ENCODE results near the gene SLC15A4.

DNA sequence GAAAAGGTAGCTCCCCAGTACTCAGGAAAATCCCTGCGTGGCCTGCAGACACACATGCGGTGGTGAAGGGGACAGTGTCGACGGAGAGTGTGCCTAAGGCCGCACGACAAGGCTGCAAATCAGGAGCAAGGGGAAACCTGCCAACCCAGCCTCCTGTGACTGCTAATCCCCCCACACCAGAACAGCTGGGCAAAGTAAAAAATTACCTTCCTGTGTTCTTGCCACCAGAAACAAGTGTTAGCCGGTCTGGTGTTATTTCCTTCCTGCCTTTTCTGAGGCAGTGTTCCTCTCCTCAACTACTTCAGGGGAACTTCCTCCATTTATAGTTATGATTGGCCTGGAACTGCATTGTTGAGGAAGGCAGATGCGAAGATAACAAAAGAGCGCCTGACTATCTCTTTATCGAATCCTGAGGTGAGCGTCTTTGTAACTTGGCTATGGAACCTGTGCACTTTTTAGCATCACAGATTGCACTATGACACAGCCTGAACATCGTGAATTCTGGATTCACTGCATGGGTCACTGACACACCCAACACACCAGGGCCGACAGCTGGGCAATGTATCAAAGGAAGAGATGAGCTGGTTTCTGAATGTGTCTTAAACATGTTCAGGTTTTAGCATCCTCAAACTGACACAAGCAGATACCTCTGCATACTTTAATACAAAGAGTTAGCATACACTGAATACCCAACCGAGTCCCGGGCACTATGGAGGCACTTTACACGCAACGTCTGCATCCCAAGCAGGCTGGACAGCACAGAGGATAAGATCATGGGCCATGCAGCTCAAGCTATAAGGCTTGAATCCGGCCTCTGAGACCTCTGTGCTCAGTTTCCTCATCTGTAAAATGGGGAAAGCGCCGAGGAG, 28.9 kb downstream of the SLC15A4 start:
- no peak for TF ChIP-seq FOSB (CRISPR knock-in tag; IDR thresholded peaks at IDR 0.05)
- TF ChIP-seq, protein P1, sequence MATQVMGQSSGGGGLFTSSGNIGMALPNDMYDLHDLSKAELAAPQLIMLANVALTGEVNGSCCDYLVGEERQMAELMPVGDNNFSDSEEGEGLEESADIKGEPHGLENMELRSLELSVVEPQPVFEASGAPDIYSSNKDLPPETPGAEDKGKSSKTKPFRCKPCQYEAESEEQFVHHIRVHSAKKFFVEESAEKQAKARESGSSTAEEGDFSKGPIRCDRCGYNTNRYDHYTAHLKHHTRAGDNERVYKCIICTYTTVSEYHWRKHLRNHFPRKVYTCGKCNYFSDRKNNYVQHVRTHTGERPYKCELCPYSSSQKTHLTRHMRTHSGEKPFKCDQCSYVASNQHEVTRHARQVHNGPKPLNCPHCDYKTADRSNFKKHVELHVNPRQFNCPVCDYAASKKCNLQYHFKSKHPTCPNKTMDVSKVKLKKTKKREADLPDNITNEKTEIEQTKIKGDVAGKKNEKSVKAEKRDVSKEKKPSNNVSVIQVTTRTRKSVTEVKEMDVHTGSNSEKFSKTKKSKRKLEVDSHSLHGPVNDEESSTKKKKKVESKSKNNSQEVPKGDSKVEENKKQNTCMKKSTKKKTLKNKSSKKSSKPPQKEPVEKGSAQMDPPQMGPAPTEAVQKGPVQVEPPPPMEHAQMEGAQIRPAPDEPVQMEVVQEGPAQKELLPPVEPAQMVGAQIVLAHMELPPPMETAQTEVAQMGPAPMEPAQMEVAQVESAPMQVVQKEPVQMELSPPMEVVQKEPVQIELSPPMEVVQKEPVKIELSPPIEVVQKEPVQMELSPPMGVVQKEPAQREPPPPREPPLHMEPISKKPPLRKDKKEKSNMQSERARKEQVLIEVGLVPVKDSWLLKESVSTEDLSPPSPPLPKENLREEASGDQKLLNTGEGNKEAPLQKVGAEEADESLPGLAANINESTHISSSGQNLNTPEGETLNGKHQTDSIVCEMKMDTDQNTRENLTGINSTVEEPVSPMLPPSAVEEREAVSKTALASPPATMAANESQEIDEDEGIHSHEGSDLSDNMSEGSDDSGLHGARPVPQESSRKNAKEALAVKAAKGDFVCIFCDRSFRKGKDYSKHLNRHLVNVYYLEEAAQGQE (IDR thresholded peaks at IDR 0.05): no peak
- TF ChIP-seq MYC (IDR thresholded peaks at IDR 0.05; ENCODE audit: borderline replicate concordance, low read length): no peak
- no peak for TF ChIP-seq MAZ (IDR thresholded peaks at IDR 0.05; ENCODE audit: borderline replicate concordance, low read depth, low read length)
- TF ChIP-seq CTCF (IDR thresholded peaks at IDR 0.05): no peak
- TF ChIP-seq RFX5 (IDR thresholded peaks at IDR 0.05): no peak
- no peak for TF ChIP-seq POLR2A (IDR thresholded peaks at IDR 0.05; ENCODE audit: low read length)
- TF ChIP-seq BHLHE40 (IDR thresholded peaks at IDR 0.05; ENCODE audit: low read depth, low read length): no peak
- no peak for TF ChIP-seq RNF2 (IDR thresholded peaks at IDR 0.05; ENCODE audit: borderline replicate concordance, low read depth)
- TF ChIP-seq HOXA7 (CRISPR knock-in tag; IDR thresholded peaks at IDR 0.05): no peak
- TF ChIP-seq, protein P2, sequence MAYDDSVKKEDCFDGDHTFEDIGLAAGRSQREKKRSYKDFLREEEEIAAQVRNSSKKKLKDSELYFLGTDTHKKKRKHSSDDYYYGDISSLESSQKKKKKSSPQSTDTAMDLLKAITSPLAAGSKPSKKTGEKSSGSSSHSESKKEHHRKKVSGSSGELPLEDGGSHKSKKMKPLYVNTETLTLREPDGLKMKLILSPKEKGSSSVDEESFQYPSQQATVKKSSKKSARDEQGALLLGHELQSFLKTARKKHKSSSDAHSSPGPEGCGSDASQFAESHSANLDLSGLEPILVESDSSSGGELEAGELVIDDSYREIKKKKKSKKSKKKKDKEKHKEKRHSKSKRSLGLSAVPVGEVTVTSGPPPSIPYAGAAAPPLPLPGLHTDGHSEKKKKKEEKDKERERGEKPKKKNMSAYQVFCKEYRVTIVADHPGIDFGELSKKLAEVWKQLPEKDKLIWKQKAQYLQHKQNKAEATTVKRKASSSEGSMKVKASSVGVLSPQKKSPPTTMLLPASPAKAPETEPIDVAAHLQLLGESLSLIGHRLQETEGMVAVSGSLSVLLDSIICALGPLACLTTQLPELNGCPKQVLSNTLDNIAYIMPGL (CRISPR knock-in tag; IDR thresholded peaks at IDR 0.05; ENCODE audit: borderline replicate concordance): no peak
- TF ChIP-seq SREBF2 (IDR thresholded peaks at IDR 0.05): no peak
